ENCODE results near the gene ARL14EP.

DNA sequence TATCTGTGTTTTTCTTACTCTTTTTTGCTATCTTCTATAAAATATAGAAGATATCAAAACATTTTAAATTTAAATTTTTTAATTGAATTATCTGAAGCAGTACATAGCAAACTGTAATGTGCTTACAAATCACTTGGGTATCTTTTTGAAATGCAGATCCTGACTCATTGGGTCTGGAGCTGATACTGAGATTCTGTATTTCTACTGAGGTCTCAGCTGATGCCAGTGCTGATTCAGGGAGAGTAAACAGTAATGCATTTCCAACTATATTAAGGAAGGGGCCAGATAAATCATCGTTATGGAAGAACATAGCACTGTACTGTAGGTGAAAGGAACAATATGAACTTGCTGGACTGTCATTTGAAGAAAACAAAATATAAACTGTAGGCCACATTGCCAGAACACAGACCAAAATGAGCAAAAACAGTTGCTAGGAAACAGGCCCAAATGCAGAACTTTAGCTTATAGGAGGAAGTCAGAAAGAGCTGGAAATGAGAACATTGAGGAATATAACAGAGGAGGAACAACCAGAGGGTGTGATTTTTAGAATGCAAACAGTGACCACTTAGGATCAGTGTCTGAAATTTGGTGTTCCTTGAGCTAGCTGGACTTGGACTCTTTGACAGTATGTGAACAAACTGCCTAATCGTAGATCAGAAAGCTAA lies 3.3 kb downstream of the ARL14EP start:
- TF ChIP-seq ELF4 (IDR thresholded peaks at IDR 0.05) (no peak), TARDBP (IDR thresholded peaks at IDR 0.05) (no peak), NFRKB (IDR thresholded peaks at IDR 0.05) (no peak), ARNT (IDR thresholded peaks at IDR 0.05) (no peak), L3MBTL2 (conservative IDR thresholded peaks at IDR 0.05) (no peak), FOXK2 (IDR thresholded peaks at IDR 0.05) (no peak), HDGF (IDR thresholded peaks at IDR 0.05; ENCODE audit: borderline replicate concordance) (no peak)
- TF ChIP-seq, protein P1, sequence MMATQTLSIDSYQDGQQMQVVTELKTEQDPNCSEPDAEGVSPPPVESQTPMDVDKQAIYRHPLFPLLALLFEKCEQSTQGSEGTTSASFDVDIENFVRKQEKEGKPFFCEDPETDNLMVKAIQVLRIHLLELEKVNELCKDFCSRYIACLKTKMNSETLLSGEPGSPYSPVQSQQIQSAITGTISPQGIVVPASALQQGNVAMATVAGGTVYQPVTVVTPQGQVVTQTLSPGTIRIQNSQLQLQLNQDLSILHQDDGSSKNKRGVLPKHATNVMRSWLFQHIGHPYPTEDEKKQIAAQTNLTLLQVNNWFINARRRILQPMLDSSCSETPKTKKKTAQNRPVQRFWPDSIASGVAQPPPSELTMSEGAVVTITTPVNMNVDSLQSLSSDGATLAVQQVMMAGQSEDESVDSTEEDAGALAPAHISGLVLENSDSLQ (IDR thresholded peaks at IDR 0.05): no peak

All from HEK293T (cell line).